H9 (cell line): ENCODE data around the gene SLC7A11. TPM values are rescaled to one million over a fixed set of nuclear protein-coding genes. Genes with fewer than 3 reads are reported as not detected.

Experiments
- DNase-seq: peaks from one replicate; pipeline ENCODE4 v3.0.0-alpha.2; 2017
- H2AFZ ChIP-seq: one replicate; pipeline ENCODE4 v1.6.1; 2013; ENCODE audit warnings: mild to moderate bottlenecking, low read length, control low read depth, moderate library complexity
- H2AK5ac ChIP-seq: 2 replicates; pipeline ENCODE4 v1.6.1; 2013; ENCODE audit warnings: low read length, control low read depth, mixed read lengths; ENCODE audit not compliant: insufficient read length
- H2BK120ac ChIP-seq: one replicate; pipeline ENCODE4 v1.6.1; 2013; ENCODE audit warnings: low read depth, mild to moderate bottlenecking, low read length, control low read depth, inconsistent platforms; ENCODE audit not compliant: poor library complexity, severe bottlenecking
- H2BK12ac ChIP-seq: 2 replicates; pipeline ENCODE4 v1.6.1; 2013; ENCODE audit warnings: low read length, control low read depth, mixed read lengths, low read depth; ENCODE audit not compliant: insufficient read length
- H2BK15ac ChIP-seq: 2 replicates; pipeline ENCODE4 v1.6.1; 2013; ENCODE audit warnings: low read depth, low read length, control low read depth
- H2BK20ac ChIP-seq: one replicate; pipeline ENCODE4 v1.6.1; 2013; ENCODE audit warnings: low read depth, mild to moderate bottlenecking, low read length, control low read depth, inconsistent platforms; ENCODE audit not compliant: poor library complexity, severe bottlenecking
- H2BK5ac ChIP-seq: 2 replicates; pipeline ENCODE4 v1.6.1; 2013; ENCODE audit warnings: low read length, control low read depth, mixed read lengths; ENCODE audit not compliant: insufficient read length
- H3K14ac ChIP-seq: 2 replicates; pipeline ENCODE4 v1.6.1; 2013; ENCODE audit warnings: low read length, control low read depth; ENCODE audit not compliant: insufficient read depth
- H3K18ac ChIP-seq: 2 replicates; pipeline ENCODE4 v1.6.1; 2013; ENCODE audit warnings: low read depth, mild to moderate bottlenecking, mixed read lengths, low read length, control low read depth; ENCODE audit not compliant: insufficient read length
- H3K23ac ChIP-seq: 2 replicates; pipeline ENCODE4 v1.6.1; 2013; ENCODE audit warnings: low read length, control low read depth, mixed read lengths, low read depth; ENCODE audit not compliant: insufficient read length
- H3K23me2 ChIP-seq: 2 replicates; pipeline ENCODE4 v1.6.1; 2013; ENCODE audit warnings: low read depth, mild to moderate bottlenecking, mixed read lengths, low read length, control low read depth; ENCODE audit not compliant: insufficient read length, poor library complexity, severe bottlenecking
- H3K27ac ChIP-seq: 2 replicates; pipeline ENCODE4 v1.5.1; 2013; ENCODE audit warnings: low read length, control low read depth, mixed read lengths, low read depth; ENCODE audit not compliant: insufficient read length
- H3K27me3 ChIP-seq: 2 replicates; pipeline ENCODE4 v1.6.1; 2013; ENCODE audit warnings: low read length, control low read depth, inconsistent platforms; ENCODE audit not compliant: insufficient read depth
- H3K4ac ChIP-seq: 2 replicates; pipeline ENCODE4 v1.6.1; 2013; ENCODE audit warnings: low read depth, mild to moderate bottlenecking, control low read depth, inconsistent platforms, low read length, moderate library complexity
- H3K4me1 ChIP-seq: 2 replicates; pipeline ENCODE4 v1.6.1; 2013; ENCODE audit warnings: low read length, control low read depth, inconsistent platforms; ENCODE audit not compliant: insufficient read depth
- H3K4me2 ChIP-seq: 2 replicates; pipeline ENCODE4 v1.6.1; 2013; ENCODE audit warnings: low read length, control low read depth, mixed read lengths; ENCODE audit not compliant: insufficient read length, insufficient read depth
- H3K56ac ChIP-seq: 2 replicates; pipeline ENCODE4 v1.6.1; 2013; ENCODE audit warnings: low read depth, mild to moderate bottlenecking, mixed read lengths, low read length, control low read depth; ENCODE audit not compliant: insufficient read length
- H3K79me1 ChIP-seq: 2 replicates; pipeline ENCODE4 v1.6.1; 2013; ENCODE audit warnings: low read depth, mild to moderate bottlenecking, moderate library complexity, low read length, control low read depth, inconsistent platforms; ENCODE audit not compliant: insufficient read depth, poor library complexity, severe bottlenecking
- H3K79me2 ChIP-seq: 2 replicates; pipeline ENCODE4 v1.6.1; 2013; ENCODE audit warnings: low read length, control low read depth, inconsistent platforms; ENCODE audit not compliant: insufficient read depth
- H3K9ac ChIP-seq: 2 replicates; pipeline ENCODE4 v1.6.1; 2013; ENCODE audit warnings: low read length, control low read depth, mixed read lengths; ENCODE audit not compliant: insufficient read length; ENCODE audit errors: extremely low read depth
- H3K9me3 ChIP-seq: one replicate; pipeline ENCODE4 v1.6.1; 2013; ENCODE audit warnings: low read depth, low read length, inconsistent platforms; ENCODE audit not compliant: control insufficient read depth
- H3T11ph ChIP-seq: one replicate; pipeline ENCODE4 v1.6.1; 2013; ENCODE audit warnings: mild to moderate bottlenecking, low read length, control low read depth, inconsistent platforms
- H4K20me1 ChIP-seq: one replicate; pipeline ENCODE4 v1.6.1; 2013; ENCODE audit not compliant: control insufficient read depth, insufficient read length, insufficient read depth
- H4K5ac ChIP-seq: 2 replicates; pipeline ENCODE4 v1.6.1; 2013; ENCODE audit warnings: low read depth, mild to moderate bottlenecking, mixed read lengths, low read length, control low read depth; ENCODE audit not compliant: insufficient read length
- H4K8ac ChIP-seq: replicated peaks from 2 replicates; pipeline ENCODE4 v1.6.1; 2013; ENCODE audit warnings: low read length, control low read depth, mixed read lengths, low read depth; ENCODE audit not compliant: insufficient read length
- H4K91ac ChIP-seq: 2 replicates; pipeline ENCODE4 v1.6.1; 2013; ENCODE audit warnings: low read depth, mild to moderate bottlenecking, moderate library complexity, mixed read lengths, low read length, control low read depth; ENCODE audit not compliant: insufficient read length
- H3K27ac Mint-ChIP-seq, 3 experiments: 2 replicates in 2 of 3; 3 replicates in 1 of 3; pipeline ENCODE4 v1.8.0; 2020 to 2021; ENCODE audit warnings: mixed read lengths in 3 of 3, mild to moderate bottlenecking in 1 of 3, moderate library complexity in 1 of 3
- H3K27me3 Mint-ChIP-seq: 2 replicates; pipeline ENCODE4 v1.8.0; 2021; ENCODE audit warnings: low read depth, mild to moderate bottlenecking, moderate library complexity, mixed read lengths
- H3K36me3 Mint-ChIP-seq, 3 experiments: 2 replicates in 2 of 3; 3 replicates in 1 of 3; pipeline ENCODE4 v1.8.0; 2020 to 2021; ENCODE audit warnings: low read depth in 3 of 3, mixed read lengths in 3 of 3; ENCODE audit not compliant: insufficient read depth in 1 of 3
- H3K4me1 Mint-ChIP-seq, 2 experiments: 2 replicates each; pipeline ENCODE4 v1.8.0; 2020; ENCODE audit warnings: mixed read lengths in 2 of 2
- H3K4me3 Mint-ChIP-seq, 2 experiments: 2 replicates in 1 of 2; 3 replicates in 1 of 2; pipeline ENCODE4 v1.8.0; 2020 to 2021; ENCODE audit warnings: mild to moderate bottlenecking in 2 of 2, mixed read lengths in 2 of 2, moderate library complexity in 1 of 2
- H3K9me3 Mint-ChIP-seq, 2 experiments: 2 replicates in 1 of 2; 3 replicates in 1 of 2; pipeline ENCODE4 v1.8.0; 2020; ENCODE audit warnings: mild to moderate bottlenecking in 2 of 2, mixed read lengths in 2 of 2, moderate library complexity in 1 of 2
- CTCF ChIP-seq: fragments of 200-600 bp; sonication (generic); conservative IDR thresholded peaks from 3 replicates; pipeline ENCODE4 v1.8.0; 2021; ENCODE audit warnings: antibody characterized with exemption, mild to moderate bottlenecking
- WGBS: extraction: QIAGEN DNeasy Blood & Tissue Kit; methylation state at CpG from one replicate; pipeline ENCODE4 v1.1.7; 2013; ENCODE audit warnings: missing lambda C conversion rate, low lambda C conversion rate, mixed read lengths; ENCODE audit not compliant: insufficient read length; ENCODE audit errors: extremely low coverage; 5-methylcytosine and 5-hydroxymethylcytosine counted together
- total RNA-seq: library from RNA; stranded (reverse); gene quantifications from 2 replicates; pipeline ENCODE4 v1.2.1, GENCODE V29; 2021

The SLC7A11 gene
- total RNA-seq, 1 experiment from 2014 or later = 19.8 TPM

DNA sequence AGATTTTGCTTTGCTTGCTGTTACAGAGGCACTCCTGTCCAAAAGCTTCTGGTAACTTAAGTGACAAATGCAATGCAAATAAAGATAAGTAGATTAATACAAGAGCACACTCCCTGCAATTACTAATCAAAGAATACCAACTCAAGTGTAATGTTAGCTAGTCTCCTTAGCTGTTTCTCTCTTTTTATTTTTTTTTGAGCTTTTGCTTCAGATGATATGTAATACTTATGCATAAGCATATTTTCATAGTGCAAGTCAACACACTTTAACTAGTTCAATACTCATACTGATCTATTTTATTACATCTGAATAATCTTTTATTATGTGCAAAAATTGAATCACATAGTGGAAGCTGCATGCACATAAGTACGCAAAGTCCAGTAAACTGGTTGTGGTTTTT is 2.7 kb downstream of the SLC7A11 start:
- Histone ChIP-seq H2BK15ac (no peak overlapping the region), H2BK12ac (no peak overlapping the region), H4K91ac (no peak overlapping the region), H4K5ac (no peak overlapping the region), H3K79me2 (peaks cover 9% of the 10 kb centered on the region; the same call in 1 of the 2 replicates), H4K8ac (no peak overlapping the region), H2BK20ac (no peak overlapping the region), H3K23ac (no peak overlapping the region), H3K14ac (no peak overlapping the region), H3K23me2 (peaks cover 10% of the 10 kb centered on the region), H2AFZ (no peak overlapping the region), H3T11ph (no peak overlapping the region), H2BK120ac (no peak overlapping the region), H3K9ac (no peak overlapping the region), H3K79me1 (no peaks in the 10 kb centered on the region), H3K4me1 (no peaks in the 10 kb centered on the region; the same call in 1 of the 2 replicates), H2BK5ac (no peak overlapping the region), H3K27me3 (no peaks in the 10 kb centered on the region), H2AK5ac (no peak overlapping the region), H3K4ac (no peak overlapping the region), H3K56ac (no peak overlapping the region), H4K20me1 (peaks cover 3% of the 10 kb centered on the region), H3K4me2 (peak overlapping the region; percentile 37), H3K9me3 (no peaks in the 10 kb centered on the region), H3K27ac (no peak overlapping the region), H3K18ac (no peak overlapping the region)
- no peak for TF ChIP-seq CTCF
- DNase-seq = no peak
- H3K36me3 Mint-ChIP-seq = peaks cover 10 to 17% (median 11%) of the 10 kb centered on the region in 3 experiments; a peak in 6 of 7 replicates
- no peak overlapping the region; a peak in 1 of 7 replicates for H3K27ac Mint-ChIP-seq
- no CpG with 5 or more reads among the region's 1 CpG for whole genome bisulfite sequencing
- H3K27me3 Mint-ChIP-seq = no peaks in the 10 kb centered on the region
- peak overlapping the region; percentile 72 to 88 for H3K4me3 Mint-ChIP-seq
- H3K4me1 Mint-ChIP-seq = peaks cover 26 to 29% of the 10 kb centered on the region in 2 experiments
- H3K9me3 Mint-ChIP-seq = no peaks in the 10 kb centered on the region; a peak in 1 of 5 replicates
